Neural cell (in vitro differentiated cells): ENCODE results near the gene TAMM41. TPM values are rescaled to one million over a fixed set of nuclear protein-coding genes. Genes with fewer than 3 reads are reported as not detected.

Experiments used
- H2AFZ ChIP-seq: fragments of 200-600, 300-800 bp; sonication (generic), shearing (Covaris generic); 2 replicates; pipeline ENCODE4 v1.6.0; 2014; ENCODE audit warnings: low read depth, mild to moderate bottlenecking, antibody characterized with exemption, low read length, moderate library complexity
- H3F3A ChIP-seq: fragments of 200-600 bp; shearing (Covaris generic); 2 replicates; pipeline ENCODE4 v1.6.1; 2016; ENCODE audit warnings: mild to moderate bottlenecking, moderate library complexity, mixed read lengths, antibody characterized with exemption, low read length; ENCODE audit not compliant: insufficient read depth, poor library complexity, severe bottlenecking
- H3K27ac ChIP-seq: fragments of 200-600, 300-800 bp; sonication (generic), shearing (Covaris generic); 2 replicates; pipeline ENCODE4 v1.5.1; 2014; ENCODE audit warnings: mild to moderate bottlenecking, low read length, moderate library complexity
- H3K27me3 ChIP-seq: fragments of 300-800, 200-600 bp; sonication (generic), shearing (Covaris generic); 2 replicates; pipeline ENCODE4 v1.6.0; 2014; ENCODE audit warnings: mild to moderate bottlenecking, low read depth, low read length, moderate library complexity; ENCODE audit not compliant: insufficient read depth
- H3K36me3 ChIP-seq: fragments of 300-800, 200-600 bp; sonication (generic), shearing (Covaris generic); 2 replicates; pipeline ENCODE4 v1.5.1; 2014; ENCODE audit warnings: mild to moderate bottlenecking, antibody characterized with exemption, low read length, moderate library complexity; ENCODE audit not compliant: insufficient read depth
- H3K4me2 ChIP-seq: fragments of 300-800, 200-600 bp; sonication (generic), shearing (Covaris generic); 2 replicates; pipeline ENCODE4 v1.6.0; 2014; ENCODE audit warnings: mild to moderate bottlenecking, low read length
- H3K4me3 ChIP-seq: fragments of 300-800, 200-600 bp; sonication (generic), shearing (Covaris generic); 2 replicates; pipeline ENCODE4 v1.5.1; 2014; ENCODE audit warnings: mild to moderate bottlenecking, low read length, moderate library complexity
- H3K79me2 ChIP-seq: fragments of 200-600 bp; shearing (Covaris generic); replicated peaks from 2 replicates; pipeline ENCODE4 v1.6.0; 2014; ENCODE audit warnings: mild to moderate bottlenecking, low read length, moderate library complexity; ENCODE audit not compliant: insufficient read depth
- H3K9ac ChIP-seq: fragments of 300-800, 200-600 bp; sonication (generic), shearing (Covaris generic); 2 replicates; pipeline ENCODE4 v1.6.1; 2016; ENCODE audit warnings: mild to moderate bottlenecking, low read length, mixed read lengths
- H3K9me2 ChIP-seq: fragments of 200-600 bp; shearing (Covaris generic); 2 replicates; pipeline ENCODE4 v1.6.1; 2016; ENCODE audit warnings: mild to moderate bottlenecking, low read length, mixed read lengths; ENCODE audit not compliant: insufficient read depth
- H3K9me3 ChIP-seq: fragments of 200-600, 300-800 bp; sonication (generic), shearing (Covaris generic); 2 replicates; pipeline ENCODE4 v1.6.1; 2016; ENCODE audit warnings: mild to moderate bottlenecking, mixed run types, low read length, moderate library complexity, mixed read lengths
- H4K20me1 ChIP-seq: fragments of 200-600 bp; shearing (Covaris generic); 2 replicates; pipeline ENCODE4 v1.6.1; 2016; ENCODE audit warnings: mild to moderate bottlenecking, mixed run types; ENCODE audit not compliant: insufficient read depth
- EP300 ChIP-seq: fragments of 450-650 bp; conservative IDR thresholded peaks from 2 replicates; pipeline ENCODE4 v1.6.1; 2014; ENCODE audit warnings: antibody characterized with exemption, mild to moderate bottlenecking, moderate library complexity; ENCODE audit not compliant: poor library complexity, severe bottlenecking
- EZH2 ChIP-seq: fragments of 200-600, 300-800 bp; shearing (Covaris generic), sonication (generic); IDR thresholded peaks from 2 replicates; pipeline ENCODE4 v1.6.1; 2014; ENCODE audit warnings: antibody characterized with exemption, low read length, borderline replicate concordance, mild to moderate bottlenecking; ENCODE audit not compliant: insufficient read depth, poor library complexity, severe bottlenecking
- MXI1 ChIP-seq: fragments of 450-650 bp; conservative IDR thresholded peaks from 2 replicates; pipeline ENCODE4 v1.6.1; 2014; ENCODE audit warnings: antibody characterized with exemption, mild to moderate bottlenecking; ENCODE audit not compliant: poor library complexity, severe bottlenecking
- POLR2AphosphoS5 ChIP-seq: IDR thresholded peaks from 2 replicates; pipeline ENCODE4 v1.6.1; 2012
- RAD21 ChIP-seq: fragments of 450-650 bp; conservative IDR thresholded peaks from 2 replicates; pipeline ENCODE4 v1.6.1; 2014; ENCODE audit warnings: antibody characterized with exemption, mild to moderate bottlenecking, moderate library complexity
- SMC3 ChIP-seq: fragments of 450-650 bp; conservative IDR thresholded peaks from 2 replicates; pipeline ENCODE4 v1.6.1; 2014; ENCODE audit warnings: antibody characterized with exemption, mild to moderate bottlenecking, moderate library complexity; ENCODE audit not compliant: poor library complexity
- TAF1 ChIP-seq: IDR thresholded peaks from 2 replicates; pipeline ENCODE4 v1.6.1; 2012; ENCODE audit warnings: low read depth
- polyA minus RNA-seq: library from RNA; depleted of rRNA, polyadenylated mRNA; stranded (reverse); fragments of >200 nt; gene quantifications from 2 replicates; pipeline ENCODE4 v1.2.3, GENCODE V29; 2014
- polyA plus RNA-seq: library from polyadenylated mRNA; depleted of rRNA; stranded (reverse); fragments of >200 nt; gene quantifications from 2 replicates; pipeline ENCODE4 v1.2.3, GENCODE V29; 2014
- TF ChIP-seq, protein P1 (sequence below): fragments of 450-650 bp; IDR thresholded peaks from 2 replicates; pipeline ENCODE4 v1.5.1; 2014; ENCODE audit warnings: antibody characterized with exemption, mild to moderate bottlenecking, moderate library complexity; ENCODE audit not compliant: poor library complexity, severe bottlenecking
- TF ChIP-seq, protein P2 (sequence below): IDR thresholded peaks from 2 replicates; pipeline ENCODE4 v1.6.1; 2012; ENCODE audit warnings: borderline replicate concordance

The TAMM41 gene, protein sequence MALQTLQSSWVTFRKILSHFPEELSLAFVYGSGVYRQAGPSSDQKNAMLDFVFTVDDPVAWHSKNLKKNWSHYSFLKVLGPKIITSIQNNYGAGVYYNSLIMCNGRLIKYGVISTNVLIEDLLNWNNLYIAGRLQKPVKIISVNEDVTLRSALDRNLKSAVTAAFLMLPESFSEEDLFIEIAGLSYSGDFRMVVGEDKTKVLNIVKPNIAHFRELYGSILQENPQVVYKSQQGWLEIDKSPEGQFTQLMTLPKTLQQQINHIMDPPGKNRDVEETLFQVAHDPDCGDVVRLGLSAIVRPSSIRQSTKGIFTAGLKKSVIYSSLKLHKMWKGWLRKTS
- polyA plus RNA-seq (3.1 and 8.2 TPM in 2 replicates), polyA minus RNA-seq (10.2 and 13.3 TPM in 2 replicates)

DNA sequence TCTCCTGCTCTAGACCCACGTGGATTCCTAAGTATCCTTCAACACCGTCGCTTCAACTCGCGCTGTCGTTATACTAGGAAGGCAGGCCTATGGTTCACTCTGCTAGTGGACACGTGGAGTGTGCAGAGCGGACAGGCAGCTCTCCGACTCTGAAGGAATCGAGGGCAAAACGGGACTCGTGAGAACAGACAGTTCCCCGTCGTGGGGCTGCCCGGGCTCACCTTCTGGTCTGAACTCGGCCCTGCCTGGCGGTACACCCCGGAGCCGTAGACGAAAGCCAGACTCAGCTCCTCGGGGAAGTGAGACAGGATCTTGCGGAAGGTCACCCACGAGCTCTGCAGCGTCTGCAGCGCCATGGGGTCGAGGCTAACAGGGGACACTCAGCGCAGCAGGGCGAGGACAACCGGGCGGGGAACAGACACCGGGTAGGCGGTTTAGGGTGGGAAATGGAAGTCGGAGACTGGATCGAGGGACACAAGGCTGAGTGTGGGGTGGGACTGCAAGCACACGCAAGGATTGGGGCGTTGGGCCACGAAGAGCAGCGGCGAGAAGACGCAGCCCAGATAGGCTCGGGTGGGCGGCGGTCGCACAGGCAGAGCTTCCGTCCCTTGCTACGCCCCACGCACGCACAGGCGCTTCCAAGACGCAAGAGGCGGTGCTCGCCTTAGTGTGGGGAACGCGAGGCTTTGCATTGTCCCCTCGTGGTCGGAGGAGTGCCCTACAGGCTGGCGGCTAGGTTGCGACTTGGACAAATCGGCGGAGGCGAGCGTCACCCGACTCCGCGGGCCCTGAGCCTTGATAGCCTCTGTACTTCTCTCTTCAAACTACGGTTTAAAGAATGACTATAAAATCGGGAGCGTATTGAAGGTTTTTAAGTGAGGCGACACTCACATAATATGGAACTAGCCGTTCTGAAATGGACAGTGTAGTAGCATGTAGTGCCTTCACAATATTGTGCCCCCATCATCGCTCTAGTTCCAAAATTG lies at the start of gene TAMM41:
Gene TAMM41 (minus strand): TSS at position 605 of the 986 bp plus-strand sequence. CDS start 249 bp downstream, at position 356.
- Histone ChIP-seq H3F3A (no peaks in the 10 kb centered on the region), H3K9me2 (no peaks in the 10 kb centered on the region), H2AFZ (peak within 1 kb of the TSS; percentile 71), H3K27me3 (no peaks in the 10 kb centered on the region), H3K4me3 (peak within 1 kb of the TSS; percentile 75), H4K20me1 (no peaks in the 10 kb centered on the region), H3K36me3 (no peaks in the 10 kb centered on the region), H3K27ac (peak within 1 kb of the TSS; percentile 70), H3K9ac (peak within 1 kb of the TSS; percentile 78), H3K4me2 (peak within 1 kb of the TSS; percentile 87), H3K9me3 (no peaks in the 10 kb centered on the region), H3K79me2 (peaks cover 13% of the 10 kb centered on the region)
- TF ChIP-seq, protein P1, sequence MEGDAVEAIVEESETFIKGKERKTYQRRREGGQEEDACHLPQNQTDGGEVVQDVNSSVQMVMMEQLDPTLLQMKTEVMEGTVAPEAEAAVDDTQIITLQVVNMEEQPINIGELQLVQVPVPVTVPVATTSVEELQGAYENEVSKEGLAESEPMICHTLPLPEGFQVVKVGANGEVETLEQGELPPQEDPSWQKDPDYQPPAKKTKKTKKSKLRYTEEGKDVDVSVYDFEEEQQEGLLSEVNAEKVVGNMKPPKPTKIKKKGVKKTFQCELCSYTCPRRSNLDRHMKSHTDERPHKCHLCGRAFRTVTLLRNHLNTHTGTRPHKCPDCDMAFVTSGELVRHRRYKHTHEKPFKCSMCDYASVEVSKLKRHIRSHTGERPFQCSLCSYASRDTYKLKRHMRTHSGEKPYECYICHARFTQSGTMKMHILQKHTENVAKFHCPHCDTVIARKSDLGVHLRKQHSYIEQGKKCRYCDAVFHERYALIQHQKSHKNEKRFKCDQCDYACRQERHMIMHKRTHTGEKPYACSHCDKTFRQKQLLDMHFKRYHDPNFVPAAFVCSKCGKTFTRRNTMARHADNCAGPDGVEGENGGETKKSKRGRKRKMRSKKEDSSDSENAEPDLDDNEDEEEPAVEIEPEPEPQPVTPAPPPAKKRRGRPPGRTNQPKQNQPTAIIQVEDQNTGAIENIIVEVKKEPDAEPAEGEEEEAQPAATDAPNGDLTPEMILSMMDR: peak; percentile 92
- TF ChIP-seq POLR2AphosphoS5 (peak; percentile 79), EP300 (peak; percentile 39), SMC3 (peak; percentile 73), TAF1 (peak; percentile 21), MXI1 (peak; percentile 94), EZH2 (no peak), RAD21 (peak; percentile 63)
- TF ChIP-seq, protein P2, sequence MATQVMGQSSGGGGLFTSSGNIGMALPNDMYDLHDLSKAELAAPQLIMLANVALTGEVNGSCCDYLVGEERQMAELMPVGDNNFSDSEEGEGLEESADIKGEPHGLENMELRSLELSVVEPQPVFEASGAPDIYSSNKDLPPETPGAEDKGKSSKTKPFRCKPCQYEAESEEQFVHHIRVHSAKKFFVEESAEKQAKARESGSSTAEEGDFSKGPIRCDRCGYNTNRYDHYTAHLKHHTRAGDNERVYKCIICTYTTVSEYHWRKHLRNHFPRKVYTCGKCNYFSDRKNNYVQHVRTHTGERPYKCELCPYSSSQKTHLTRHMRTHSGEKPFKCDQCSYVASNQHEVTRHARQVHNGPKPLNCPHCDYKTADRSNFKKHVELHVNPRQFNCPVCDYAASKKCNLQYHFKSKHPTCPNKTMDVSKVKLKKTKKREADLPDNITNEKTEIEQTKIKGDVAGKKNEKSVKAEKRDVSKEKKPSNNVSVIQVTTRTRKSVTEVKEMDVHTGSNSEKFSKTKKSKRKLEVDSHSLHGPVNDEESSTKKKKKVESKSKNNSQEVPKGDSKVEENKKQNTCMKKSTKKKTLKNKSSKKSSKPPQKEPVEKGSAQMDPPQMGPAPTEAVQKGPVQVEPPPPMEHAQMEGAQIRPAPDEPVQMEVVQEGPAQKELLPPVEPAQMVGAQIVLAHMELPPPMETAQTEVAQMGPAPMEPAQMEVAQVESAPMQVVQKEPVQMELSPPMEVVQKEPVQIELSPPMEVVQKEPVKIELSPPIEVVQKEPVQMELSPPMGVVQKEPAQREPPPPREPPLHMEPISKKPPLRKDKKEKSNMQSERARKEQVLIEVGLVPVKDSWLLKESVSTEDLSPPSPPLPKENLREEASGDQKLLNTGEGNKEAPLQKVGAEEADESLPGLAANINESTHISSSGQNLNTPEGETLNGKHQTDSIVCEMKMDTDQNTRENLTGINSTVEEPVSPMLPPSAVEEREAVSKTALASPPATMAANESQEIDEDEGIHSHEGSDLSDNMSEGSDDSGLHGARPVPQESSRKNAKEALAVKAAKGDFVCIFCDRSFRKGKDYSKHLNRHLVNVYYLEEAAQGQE: no peak

DNA sequence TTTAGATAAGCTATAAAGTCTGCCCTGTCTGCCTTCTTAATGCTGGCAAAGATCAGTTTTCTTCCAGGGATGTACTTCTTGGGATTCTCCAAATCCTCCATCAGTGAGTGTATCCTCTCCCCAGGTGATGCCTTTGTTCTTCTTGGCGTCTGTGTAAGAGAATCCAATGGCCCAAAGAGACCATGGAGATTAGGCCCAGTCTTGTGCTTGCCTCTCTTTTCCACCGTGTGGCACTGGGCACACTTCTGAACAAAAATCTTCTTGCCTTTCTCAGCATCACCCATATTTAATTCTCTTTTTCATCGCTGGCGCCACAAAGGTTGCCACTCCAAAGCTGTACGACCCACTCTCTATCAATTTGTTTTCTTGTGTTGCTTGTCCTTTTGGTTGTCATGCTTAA lies 32.2 kb upstream of the TAMM41 start:
- Histone ChIP-seq H2AFZ (no peak overlapping the region), H3K79me2 (no peaks in the 10 kb centered on the region), H4K20me1 (no peaks in the 10 kb centered on the region), H3K36me3 (no peaks in the 10 kb centered on the region), H3K4me2 (no peak overlapping the region), H3F3A (no peaks in the 10 kb centered on the region), H3K4me3 (no peak overlapping the region), H3K27me3 (no peaks in the 10 kb centered on the region), H3K9me3 (no peaks in the 10 kb centered on the region), H3K27ac (no peak overlapping the region), H3K9me2 (no peaks in the 10 kb centered on the region), H3K9ac (no peak overlapping the region)
- no peak for TF ChIP-seq RAD21
- TF ChIP-seq, protein P2: no peak
- no peak for TF ChIP-seq SMC3
- TF ChIP-seq POLR2AphosphoS5: no peak
- no peak for TF ChIP-seq MXI1
- TF ChIP-seq, protein P1: no peak
- no peak for TF ChIP-seq EZH2
- no peak for TF ChIP-seq EP300
- TF ChIP-seq TAF1: no peak
